ENCODE measurements around the gene GRPEL1.

DNA sequence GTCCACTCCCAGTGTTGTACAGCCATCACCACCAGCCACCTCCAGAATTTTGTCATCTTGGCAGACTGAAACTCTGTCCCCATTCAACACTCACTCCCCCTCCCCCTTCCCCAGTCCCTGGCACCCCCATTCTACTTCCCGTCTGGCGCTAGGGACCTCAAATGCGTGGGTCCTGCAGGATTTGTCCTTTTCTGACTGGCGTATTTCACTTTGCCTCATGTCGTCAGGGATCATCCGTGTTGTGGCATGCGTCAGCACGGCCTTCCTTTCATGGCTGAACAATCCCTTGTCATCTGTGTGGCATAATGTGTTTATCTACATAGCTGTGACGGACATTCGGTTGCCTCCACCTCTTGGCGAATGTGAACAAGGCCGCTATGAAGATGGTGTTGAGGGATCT, 19.2 kb downstream of the GRPEL1 start:
- TF ChIP-seq, protein P1, sequence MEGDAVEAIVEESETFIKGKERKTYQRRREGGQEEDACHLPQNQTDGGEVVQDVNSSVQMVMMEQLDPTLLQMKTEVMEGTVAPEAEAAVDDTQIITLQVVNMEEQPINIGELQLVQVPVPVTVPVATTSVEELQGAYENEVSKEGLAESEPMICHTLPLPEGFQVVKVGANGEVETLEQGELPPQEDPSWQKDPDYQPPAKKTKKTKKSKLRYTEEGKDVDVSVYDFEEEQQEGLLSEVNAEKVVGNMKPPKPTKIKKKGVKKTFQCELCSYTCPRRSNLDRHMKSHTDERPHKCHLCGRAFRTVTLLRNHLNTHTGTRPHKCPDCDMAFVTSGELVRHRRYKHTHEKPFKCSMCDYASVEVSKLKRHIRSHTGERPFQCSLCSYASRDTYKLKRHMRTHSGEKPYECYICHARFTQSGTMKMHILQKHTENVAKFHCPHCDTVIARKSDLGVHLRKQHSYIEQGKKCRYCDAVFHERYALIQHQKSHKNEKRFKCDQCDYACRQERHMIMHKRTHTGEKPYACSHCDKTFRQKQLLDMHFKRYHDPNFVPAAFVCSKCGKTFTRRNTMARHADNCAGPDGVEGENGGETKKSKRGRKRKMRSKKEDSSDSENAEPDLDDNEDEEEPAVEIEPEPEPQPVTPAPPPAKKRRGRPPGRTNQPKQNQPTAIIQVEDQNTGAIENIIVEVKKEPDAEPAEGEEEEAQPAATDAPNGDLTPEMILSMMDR (IDR thresholded peaks at IDR 0.05; ENCODE audit: insufficient read depth, low read length) = no peak
- no peak for TF ChIP-seq POLR2AphosphoS5 (IDR thresholded peaks at IDR 0.05; ENCODE audit: low read depth)

Data from HL-60 (cell line).